Chondrocyte (in vitro differentiated cells): ENCODE results near the gene SEMA6A. TPM values are rescaled to one million over a fixed set of nuclear protein-coding genes. Genes with fewer than 3 reads are reported as not detected.

ENCODE experiments used
- DNase-seq: peaks from one replicate; pipeline ENCODE4 v3.0.0; 2021; ENCODE audit warnings: mixed read lengths, low spot score
- H3K27ac Mint-ChIP-seq: one replicate; pipeline ENCODE4 v1.8.0; 2021; ENCODE audit warnings: mild to moderate bottlenecking, moderate library complexity, mixed read lengths; ENCODE audit not compliant: unreplicated experiment
- H3K27me3 Mint-ChIP-seq: 2 replicates; pipeline ENCODE4 v1.8.0; 2021; ENCODE audit warnings: low read depth, mixed read lengths
- H3K36me3 Mint-ChIP-seq: 2 replicates; pipeline ENCODE4 v1.8.0; 2021; ENCODE audit warnings: low read depth, mixed read lengths
- H3K4me1 Mint-ChIP-seq: 2 replicates; pipeline ENCODE4 v1.8.0; 2021; ENCODE audit warnings: low read depth, mild to moderate bottlenecking, mixed read lengths
- H3K4me3 Mint-ChIP-seq: one replicate; pipeline ENCODE4 v1.8.0; 2021; ENCODE audit warnings: mild to moderate bottlenecking, moderate library complexity, mixed read lengths; ENCODE audit not compliant: unreplicated experiment
- H3K9me3 Mint-ChIP-seq: 2 replicates; pipeline ENCODE4 v1.8.0; 2021; ENCODE audit warnings: low read depth, mixed read lengths
- CTCF ChIP-seq: fragments of 200-600 bp; sonication (generic); IDR thresholded peaks from 2 replicates; pipeline ENCODE4 v1.5.0; 2021; ENCODE audit warnings: antibody characterized with exemption, mild to moderate bottlenecking, moderate library complexity
- total RNA-seq: library from RNA; stranded (reverse); gene quantifications from 3 replicates; pipeline ENCODE4 v1.2.1, GENCODE V29; 2021

Gene SEMA6A
- total RNA-seq, 1 donor from 2014 or later = 3.9 TPM

- no peaks in the 10 kb centered on the region for H3K36me3 Mint-ChIP-seq
- no peak for DNase-seq
Measured at GRCh38 chr5:116572350-116573278, 2.0 kb downstream of the SEMA6A start.

DNA sequence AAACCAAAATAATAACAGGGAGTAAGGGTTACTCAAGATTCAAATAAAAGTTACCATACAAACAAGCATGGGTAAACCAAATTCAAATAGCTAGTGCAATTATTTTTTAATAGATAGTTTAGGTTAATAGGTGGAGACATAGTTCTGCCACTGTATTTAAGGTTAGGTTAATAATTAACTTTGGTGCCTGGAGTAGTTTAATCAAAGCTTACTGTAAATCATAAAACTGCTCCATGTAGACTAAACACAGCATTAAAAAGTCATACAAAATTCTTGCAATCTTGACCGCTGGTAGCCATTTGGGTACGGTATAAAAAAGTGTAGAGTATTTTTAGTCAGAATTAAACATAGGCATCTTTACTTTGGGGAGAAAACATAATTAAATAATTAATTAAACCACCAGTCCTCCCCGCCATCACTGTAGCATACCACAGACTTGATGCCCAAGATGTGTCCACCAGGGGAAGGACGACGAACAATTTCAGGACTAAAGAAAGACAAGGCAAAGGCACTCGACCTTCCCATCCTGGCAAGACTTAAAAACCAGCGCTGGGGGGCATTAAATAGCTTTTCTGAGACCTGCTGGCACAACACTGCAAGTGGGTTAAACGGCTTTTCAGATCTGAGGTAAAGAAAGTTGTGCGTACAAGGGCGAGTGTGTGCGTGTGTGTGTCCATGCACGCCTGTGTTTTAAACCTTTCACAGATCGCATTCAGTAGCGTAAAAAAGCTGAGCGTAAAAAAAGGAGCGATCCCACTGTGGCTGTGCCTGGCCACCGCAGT is 2.9 kb downstream of the SEMA6A start:
- H3K27me3 Mint-ChIP-seq = peaks cover 8% of the 10 kb centered on the region

More at GRCh38 chr5:116572350-116573278, 2.0 kb downstream of the SEMA6A start:
- TF ChIP-seq CTCF = no peak
- peaks cover 31% of the 10 kb centered on the region for H3K4me1 Mint-ChIP-seq
- no peak overlapping the region for H3K27ac Mint-ChIP-seq
- peaks cover 8% of the 10 kb centered on the region for H3K27me3 Mint-ChIP-seq
- H3K9me3 Mint-ChIP-seq = no peaks in the 10 kb centered on the region
- peak overlapping the region; percentile 84 for H3K4me3 Mint-ChIP-seq

GRCh38 chr5:116569999-116570398 is 4.6 kb downstream of the SEMA6A start:
- Mint-ChIP-seq H3K9me3 (no peaks in the 10 kb centered on the region), H3K27ac (no peak overlapping the region), H3K4me3 (no peak overlapping the region), H3K27me3 (peaks cover 8% of the 10 kb centered on the region), H3K4me1 (peaks cover 24% of the 10 kb centered on the region), H3K36me3 (no peaks in the 10 kb centered on the region)
- no peak for DNase-seq
- TF ChIP-seq CTCF = no peak

More for the DNA sequence above, 2.9 kb downstream of the SEMA6A start:
- DNase-seq = no peak
- Mint-ChIP-seq H3K36me3 (no peaks in the 10 kb centered on the region), H3K27ac (no peak overlapping the region), H3K9me3 (no peaks in the 10 kb centered on the region), H3K4me3 (peak overlapping the region; percentile 84), H3K4me1 (peaks cover 31% of the 10 kb centered on the region)
- TF ChIP-seq CTCF = peak; percentile 32

- Mint-ChIP-seq H3K36me3 (no peaks in the 10 kb centered on the region), H3K27ac (no peak overlapping the region), H3K9me3 (no peaks in the 10 kb centered on the region), H3K4me3 (no peak overlapping the region), H3K4me1 (peaks cover 6% of the 10 kb centered on the region), H3K27me3 (peaks cover 4% of the 10 kb centered on the region)
- DNase-seq = no peak
- no peak for TF ChIP-seq CTCF
Measured at GRCh38 chr5:116567106-116567505, 7.5 kb downstream of the SEMA6A start.

GRCh38 chr5:116566251-116566650 is 8.4 kb downstream of the SEMA6A start:
- peaks cover 3% of the 10 kb centered on the region for H3K4me1 Mint-ChIP-seq
- no peaks in the 10 kb centered on the region for H3K9me3 Mint-ChIP-seq
- no peak overlapping the region for H3K27ac Mint-ChIP-seq
- TF ChIP-seq CTCF = no peak
- H3K4me3 Mint-ChIP-seq = no peak overlapping the region
- DNase-seq = no peak
- no peaks in the 10 kb centered on the region for H3K36me3 Mint-ChIP-seq
- H3K27me3 Mint-ChIP-seq = peaks cover 4% of the 10 kb centered on the region
